KMS-11 (cell line): ENCODE measurements around the gene PDZD2.

ENCODE experiments used
- H2AFZ ChIP-seq: fragments of 200-600 bp; sonication (generic); 2 replicates; pipeline ENCODE4 v1.6.1; 2016; ENCODE audit warnings: antibody characterized with exemption, mixed run types, low read depth
- H3K27ac ChIP-seq: fragments of 200-600 bp; sonication (generic); 2 replicates; pipeline ENCODE4 v1.6.1; 2016; ENCODE audit warnings: mild to moderate bottlenecking, mixed run types
- H3K27me3 ChIP-seq: fragments of 200-600 bp; sonication (generic); 2 replicates; pipeline ENCODE4 v1.6.1; 2017; ENCODE audit warnings: mild to moderate bottlenecking, low read depth, mixed run types, moderate library complexity; ENCODE audit not compliant: insufficient read depth
- H3K36me3 ChIP-seq: fragments of 200-600 bp; sonication (generic); 2 replicates; pipeline ENCODE4 v1.6.1; 2017; ENCODE audit warnings: mild to moderate bottlenecking, mixed run types; ENCODE audit not compliant: insufficient read depth
- H3K4me1 ChIP-seq: fragments of 200-600 bp; sonication (generic); 2 replicates; pipeline ENCODE4 v1.6.1; 2016; ENCODE audit warnings: mild to moderate bottlenecking, low read depth, mixed run types; ENCODE audit not compliant: poor library complexity, severe bottlenecking
- H3K4me2 ChIP-seq: fragments of 200-600 bp; sonication (generic); 2 replicates; pipeline ENCODE4 v1.7.0; 2016; ENCODE audit warnings: mild to moderate bottlenecking, mixed run types
- H3K4me3 ChIP-seq: fragments of 200-600 bp; sonication (generic); IDR thresholded peaks from 2 replicates; pipeline ENCODE4 v1.6.1; 2017; ENCODE audit warnings: low read depth, low read length, mixed read lengths; ENCODE audit not compliant: insufficient read depth
- H3K79me2 ChIP-seq: fragments of 200-600 bp; sonication (generic); 2 replicates; pipeline ENCODE4 v1.6.1; 2016; ENCODE audit warnings: low read depth, mixed run types; ENCODE audit not compliant: insufficient read depth
- H3K9ac ChIP-seq: fragments of 200-600 bp; sonication (generic); 2 replicates; pipeline ENCODE4 v1.6.1; 2016; ENCODE audit warnings: mild to moderate bottlenecking, mixed run types
- H4K20me1 ChIP-seq: fragments of 200-600 bp; sonication (generic); 2 replicates; pipeline ENCODE4 v1.6.1; 2016; ENCODE audit warnings: mild to moderate bottlenecking, mixed run types; ENCODE audit not compliant: insufficient read depth
- CTCF ChIP-seq: fragments of 200-600 bp; sonication (generic); conservative IDR thresholded peaks from 2 replicates; pipeline ENCODE4 v1.6.1; 2017; ENCODE audit warnings: low read depth, mild to moderate bottlenecking, antibody characterized with exemption, low read length, moderate library complexity, mixed read lengths

The PDZD2 gene

GRCh38 chr5:32022638-32023037 is 383.7 kb downstream of the PDZD2 start:
- H4K20me1 ChIP-seq = no peaks in the 10 kb centered on the region
- no peak overlapping the region for H3K9ac ChIP-seq
- peaks cover 10% of the 10 kb centered on the region for H3K4me1 ChIP-seq
- no peaks in the 10 kb centered on the region for H3K27me3 ChIP-seq
- no peak overlapping the region for H3K4me3 ChIP-seq
- TF ChIP-seq CTCF = no peak
- no peaks in the 10 kb centered on the region for H3K36me3 ChIP-seq
- H3K4me2 ChIP-seq = no peak overlapping the region
- H3K79me2 ChIP-seq = no peaks in the 10 kb centered on the region
- no peak overlapping the region for H3K27ac ChIP-seq
- no peak overlapping the region for H2AFZ ChIP-seq

GRCh38 chr5:32023816-32024215 is 384.9 kb downstream of the PDZD2 start:
- Histone ChIP-seq H4K20me1 (no peaks in the 10 kb centered on the region), H3K4me3 (no peak overlapping the region), H3K4me1 (peaks cover 10% of the 10 kb centered on the region), H3K79me2 (no peaks in the 10 kb centered on the region), H3K27ac (no peak overlapping the region), H3K36me3 (no peaks in the 10 kb centered on the region), H3K9ac (no peak overlapping the region), H3K4me2 (no peak overlapping the region), H3K27me3 (no peaks in the 10 kb centered on the region), H2AFZ (no peak overlapping the region)
- no peak for TF ChIP-seq CTCF

GRCh38 chr5:32024751-32025150 is 385.8 kb downstream of the PDZD2 start:
- H4K20me1 ChIP-seq = no peaks in the 10 kb centered on the region
- H3K9ac ChIP-seq = no peak overlapping the region
- H3K27ac ChIP-seq = no peak overlapping the region
- TF ChIP-seq CTCF = no peak
- H3K4me2 ChIP-seq = no peak overlapping the region
- H3K27me3 ChIP-seq = no peaks in the 10 kb centered on the region
- no peaks in the 10 kb centered on the region for H3K36me3 ChIP-seq
- no peaks in the 10 kb centered on the region for H3K79me2 ChIP-seq
- H2AFZ ChIP-seq = no peak overlapping the region
- H3K4me3 ChIP-seq = no peak overlapping the region
- peaks cover 9% of the 10 kb centered on the region for H3K4me1 ChIP-seq

- no peak overlapping the region for H3K9ac ChIP-seq
- no peak overlapping the region for H2AFZ ChIP-seq
Observed at GRCh38 chr5:32027093-32027716, 388.3 kb downstream of the PDZD2 start.

More at GRCh38 chr5:32027093-32027716, 388.3 kb downstream of the PDZD2 start:
- H3K4me3 ChIP-seq = no peak overlapping the region
- no peaks in the 10 kb centered on the region for H4K20me1 ChIP-seq
- H3K27ac ChIP-seq = no peak overlapping the region
- no peak for TF ChIP-seq CTCF
- no peaks in the 10 kb centered on the region for H3K36me3 ChIP-seq
- no peaks in the 10 kb centered on the region for H3K79me2 ChIP-seq
- no peaks in the 10 kb centered on the region for H3K4me1 ChIP-seq
- no peaks in the 10 kb centered on the region for H3K27me3 ChIP-seq
- no peak overlapping the region for H3K4me2 ChIP-seq
